ENCODE data around the gene IL23A. TPM values are rescaled to one million over a fixed set of nuclear protein-coding genes. Genes with fewer than 3 reads are reported as not detected.
"Not testable (repeated sequence)": the region's sequence is repeated elsewhere in the genome, so short reads cannot be mapped to it uniquely, and the experiment has no call there.

IL23A gene
- polyA plus RNA-seq, 4 donors, result 0.57 to 0.92 TPM; not detected in 2

GRCh38 chr12:56332512-56333196 lies 6.0 kb upstream of the IL23A start:
- FAIRE-seq (no peak), DNase-seq (no peak)
- H3K4me1 ChIP-seq (ENCODE audit: control insufficient read depth in 3 of 3, insufficient read depth in 2 of 3, low read depth in 1 of 3, low read length in 2 of 3), result peaks cover 0 to 13% (median 2%) of the 10 kb centered on the region in 3 donors
- H3K27me3 ChIP-seq (ENCODE audit: control insufficient read depth in 3 of 3, insufficient read depth in 3 of 3, low read length in 3 of 3), result no peaks in the 10 kb centered on the region
- H3K27ac ChIP-seq (ENCODE audit: low read depth in 1 of 3, low read length in 2 of 3), result peak overlapping the region; percentile 80 to 93 (median 85)
- no peaks in the 10 kb centered on the region for H3K9me3 ChIP-seq (ENCODE audit: control insufficient read depth in 2 of 2, insufficient read depth in 1 of 2, low read depth in 1 of 2, low read length in 1 of 2)
- H3K36me3 ChIP-seq (ENCODE audit: control insufficient read depth in 3 of 3, insufficient read depth in 2 of 3, low read depth in 1 of 3, low read length in 3 of 3), result peaks cover under 1 to 12% (median 1%) of the 10 kb centered on the region in 3 donors
- H3K4me3 ChIP-seq (ENCODE audit: low read depth in 1 of 3, low read length in 3 of 3), result peak overlapping the region in 2 of 3 donors; percentile 60
- 85 to 95% (median 93%) methylated on average over 11 of the region's 11 CpGs for WGBS, 3 donors

- H3K27ac ChIP-seq (ENCODE audit: low read depth in 1 of 3, low read length in 2 of 3), result peak overlapping the region; percentile 80 to 93 (median 85)
- no peaks in the 10 kb centered on the region for H3K9me3 ChIP-seq (ENCODE audit: control insufficient read depth in 2 of 2, insufficient read depth in 1 of 2, low read depth in 1 of 2, low read length in 1 of 2)
- peaks cover 0 to 13% (median 2%) of the 10 kb centered on the region in 3 donors for H3K4me1 ChIP-seq (ENCODE audit: control insufficient read depth in 3 of 3, insufficient read depth in 2 of 3, low read depth in 1 of 3, low read length in 2 of 3)
- peaks cover 0 to 6% (median 0%) of the 10 kb centered on the region in 3 donors for H3K36me3 ChIP-seq (ENCODE audit: control insufficient read depth in 3 of 3, insufficient read depth in 2 of 3, low read depth in 1 of 3, low read length in 3 of 3)
- DNase-seq (no peak), FAIRE-seq (no peak)
- H3K27me3 ChIP-seq (ENCODE audit: control insufficient read depth in 3 of 3, insufficient read depth in 3 of 3, low read length in 3 of 3), result no peaks in the 10 kb centered on the region
- H3K4me3 ChIP-seq (ENCODE audit: low read depth in 1 of 3, low read length in 3 of 3), result peak overlapping the region; percentile 57 to 60 (median 60)
- WGBS, 3 donors, result 7 to 21% (median 9%) methylated on average over 7 to 8 of the region's 8 CpGs
Observed at GRCh38 chr12:56333197-56333678, 5.4 kb upstream of the IL23A start.

- H3K27ac ChIP-seq (ENCODE audit: low read depth in 1 of 3, low read length in 2 of 3), result peak within 1 kb of the TSS; percentile 80 to 93 (median 85)
- 0 to 1% (median 0%) methylated on average over 45 of the region's 45 CpGs for WGBS, 3 donors
- FAIRE-seq, result no peak
Observed at GRCh38 chr12:56333679-56334489, 4.8 kb upstream of the IL23A start, which contains the start of gene PAN2. PAN2 (minus strand) TSS chr12:56334000; CDS start chr12:56333094, 906 bp downstream.

GRCh38 chr12:56334490-56334793 lies 4.2 kb upstream of the IL23A start:
- H3K27ac ChIP-seq (ENCODE audit: low read depth in 1 of 3, low read length in 2 of 3), result peak overlapping the region; percentile 46 to 93 (median 85)

More at GRCh38 chr12:56333679-56334489, 4.8 kb upstream of the IL23A start, which contains the start of gene PAN2:
- Histone ChIP-seq H3K27me3 (ENCODE audit: control insufficient read depth in 3 of 3, insufficient read depth in 3 of 3, low read length in 3 of 3) (no peaks in the 10 kb centered on the region), H3K4me3 (ENCODE audit: low read depth in 1 of 3, low read length in 3 of 3) (peak within 1 kb of the TSS; percentile 57 to 60 (median 60)), H3K36me3 (ENCODE audit: control insufficient read depth in 3 of 3, insufficient read depth in 2 of 3, low read depth in 1 of 3, low read length in 3 of 3) (peaks cover 0 to 4% (median 0%) of the 10 kb centered on the region in 3 donors), H3K9me3 (ENCODE audit: control insufficient read depth in 2 of 2, insufficient read depth in 1 of 2, low read depth in 1 of 2, low read length in 1 of 2) (no peaks in the 10 kb centered on the region), H3K4me1 (ENCODE audit: control insufficient read depth in 3 of 3, insufficient read depth in 2 of 3, low read depth in 1 of 3, low read length in 2 of 3) (peaks cover 0 to 13% (median 2%) of the 10 kb centered on the region in 3 donors)
- DNase-seq, result peak; percentile 98

GRCh38 chr12:56335527-56335926 lies 3.2 kb upstream of the IL23A start:
- not testable (repeated sequence) for H3K4me3 ChIP-seq (ENCODE audit: low read depth in 1 of 3, low read length in 3 of 3); DNase-seq; FAIRE-seq; H3K36me3 ChIP-seq (ENCODE audit: control insufficient read depth in 3 of 3, insufficient read depth in 2 of 3, low read depth in 1 of 3, low read length in 3 of 3); H3K27ac ChIP-seq (ENCODE audit: low read depth in 1 of 3, low read length in 2 of 3); H3K9me3 ChIP-seq (ENCODE audit: control insufficient read depth in 2 of 2, insufficient read depth in 1 of 2, low read depth in 1 of 2, low read length in 1 of 2); H3K27me3 ChIP-seq (ENCODE audit: control insufficient read depth in 3 of 3, insufficient read depth in 3 of 3, low read length in 3 of 3)
- peaks cover 0 to 13% (median 2%) of the 10 kb centered on the region in 3 donors for H3K4me1 ChIP-seq (ENCODE audit: control insufficient read depth in 3 of 3, insufficient read depth in 2 of 3, low read depth in 1 of 3, low read length in 2 of 3)
- WGBS, 3 donors, result 97 to 98% (median 97%) methylated on average over 7 to 8 of the region's 8 CpGs

More at GRCh38 chr12:56334490-56334793, 4.2 kb upstream of the IL23A start:
- WGBS, 3 donors, result 2 to 6% (median 4%) methylated on average over 6 of the region's 6 CpGs
- DNase-seq (peak in 1 of 2 donors; percentile 7), FAIRE-seq (no peak)
- Histone ChIP-seq H3K36me3 (ENCODE audit: control insufficient read depth in 3 of 3, insufficient read depth in 2 of 3, low read depth in 1 of 3, low read length in 3 of 3) (peaks cover 0 to 7% (median 0%) of the 10 kb centered on the region in 3 donors), H3K4me1 (ENCODE audit: control insufficient read depth in 3 of 3, insufficient read depth in 2 of 3, low read depth in 1 of 3, low read length in 2 of 3) (peaks cover 0 to 13% (median 2%) of the 10 kb centered on the region in 3 donors), H3K4me3 (ENCODE audit: low read depth in 1 of 3, low read length in 3 of 3) (peak overlapping the region; percentile 57 to 60 (median 60)), H3K27me3 (ENCODE audit: control insufficient read depth in 3 of 3, insufficient read depth in 3 of 3, low read length in 3 of 3) (no peaks in the 10 kb centered on the region), H3K9me3 (ENCODE audit: control insufficient read depth in 2 of 2, insufficient read depth in 1 of 2, low read depth in 1 of 2, low read length in 1 of 2) (no peaks in the 10 kb centered on the region)

GRCh38 chr12:56336361-56337167 lies 2.1 kb upstream of the IL23A start:
- Histone ChIP-seq H3K9me3 (ENCODE audit: control insufficient read depth in 2 of 2, insufficient read depth in 1 of 2, low read depth in 1 of 2, low read length in 1 of 2) (no peaks in the 10 kb centered on the region), H3K4me3 (ENCODE audit: low read depth in 1 of 3, low read length in 3 of 3) (no peak overlapping the region), H3K27me3 (ENCODE audit: control insufficient read depth in 3 of 3, insufficient read depth in 3 of 3, low read length in 3 of 3) (no peaks in the 10 kb centered on the region), H3K36me3 (ENCODE audit: control insufficient read depth in 3 of 3, insufficient read depth in 2 of 3, low read depth in 1 of 3, low read length in 3 of 3) (peaks cover 0 to 9% (median 0%) of the 10 kb centered on the region in 3 donors), H3K4me1 (ENCODE audit: control insufficient read depth in 3 of 3, insufficient read depth in 2 of 3, low read depth in 1 of 3, low read length in 2 of 3) (peaks cover 0 to 18% (median 2%) of the 10 kb centered on the region in 3 donors), H3K27ac (ENCODE audit: low read depth in 1 of 3, low read length in 2 of 3) (no peak overlapping the region)
- no peak for DNase-seq
- 68 to 73% (median 70%) methylated on average over 8 to 9 of the region's 9 CpGs for WGBS, 3 donors
- no peak for FAIRE-seq

GRCh38 chr12:56337753-56338251 lies 882 bp upstream of the IL23A start:
- Histone ChIP-seq H3K4me3 (ENCODE audit: low read depth in 1 of 3, low read length in 3 of 3) (no peak overlapping the region), H3K36me3 (ENCODE audit: control insufficient read depth in 3 of 3, insufficient read depth in 2 of 3, low read depth in 1 of 3, low read length in 3 of 3) (peaks cover 0 to 12% (median 1%) of the 10 kb centered on the region in 3 donors), H3K4me1 (ENCODE audit: control insufficient read depth in 3 of 3, insufficient read depth in 2 of 3, low read depth in 1 of 3, low read length in 2 of 3) (peaks cover 0 to 15% (median 2%) of the 10 kb centered on the region in 3 donors), H3K9me3 (ENCODE audit: control insufficient read depth in 2 of 2, insufficient read depth in 1 of 2, low read depth in 1 of 2, low read length in 1 of 2) (no peaks in the 10 kb centered on the region), H3K27me3 (ENCODE audit: control insufficient read depth in 3 of 3, insufficient read depth in 3 of 3, low read length in 3 of 3) (no peaks in the 10 kb centered on the region), H3K27ac (ENCODE audit: low read depth in 1 of 3, low read length in 2 of 3) (peak overlapping the region in 1 of 3 donors; percentile 15)
- no peak for FAIRE-seq
- WGBS, 3 donors, result 85 to 92% (median 86%) methylated on average over 8 of the region's 8 CpGs
- no peak for DNase-seq

Measured in small intestine (tissue), 7 donors.